KMS-11 (cell line): ENCODE data around the gene CPA5.

Experiments
- H2AFZ ChIP-seq: fragments of 200-600 bp; sonication (generic); 2 replicates; pipeline ENCODE4 v1.6.1; 2016; ENCODE audit warnings: antibody characterized with exemption, mixed run types, low read depth
- H3K27ac ChIP-seq: fragments of 200-600 bp; sonication (generic); 2 replicates; pipeline ENCODE4 v1.6.1; 2016; ENCODE audit warnings: mild to moderate bottlenecking, mixed run types
- H3K27me3 ChIP-seq: fragments of 200-600 bp; sonication (generic); 2 replicates; pipeline ENCODE4 v1.6.1; 2017; ENCODE audit warnings: mild to moderate bottlenecking, low read depth, mixed run types, moderate library complexity; ENCODE audit not compliant: insufficient read depth
- H3K36me3 ChIP-seq: fragments of 200-600 bp; sonication (generic); 2 replicates; pipeline ENCODE4 v1.6.1; 2017; ENCODE audit warnings: mild to moderate bottlenecking, mixed run types; ENCODE audit not compliant: insufficient read depth
- H3K4me1 ChIP-seq: fragments of 200-600 bp; sonication (generic); 2 replicates; pipeline ENCODE4 v1.6.1; 2016; ENCODE audit warnings: mild to moderate bottlenecking, low read depth, mixed run types; ENCODE audit not compliant: poor library complexity, severe bottlenecking
- H3K4me2 ChIP-seq: fragments of 200-600 bp; sonication (generic); 2 replicates; pipeline ENCODE4 v1.7.0; 2016; ENCODE audit warnings: mild to moderate bottlenecking, mixed run types
- H3K4me3 ChIP-seq: fragments of 200-600 bp; sonication (generic); IDR thresholded peaks from 2 replicates; pipeline ENCODE4 v1.6.1; 2017; ENCODE audit warnings: low read depth, low read length, mixed read lengths; ENCODE audit not compliant: insufficient read depth
- H3K79me2 ChIP-seq: fragments of 200-600 bp; sonication (generic); 2 replicates; pipeline ENCODE4 v1.6.1; 2016; ENCODE audit warnings: low read depth, mixed run types; ENCODE audit not compliant: insufficient read depth
- H3K9ac ChIP-seq: fragments of 200-600 bp; sonication (generic); 2 replicates; pipeline ENCODE4 v1.6.1; 2016; ENCODE audit warnings: mild to moderate bottlenecking, mixed run types
- H4K20me1 ChIP-seq: fragments of 200-600 bp; sonication (generic); 2 replicates; pipeline ENCODE4 v1.6.1; 2016; ENCODE audit warnings: mild to moderate bottlenecking, mixed run types; ENCODE audit not compliant: insufficient read depth
- CTCF ChIP-seq: fragments of 200-600 bp; sonication (generic); conservative IDR thresholded peaks from 2 replicates; pipeline ENCODE4 v1.6.1; 2017; ENCODE audit warnings: low read depth, mild to moderate bottlenecking, antibody characterized with exemption, low read length, moderate library complexity, mixed read lengths

Gene CPA5

GRCh38 chr7:130351791-130352090, 7.1 kb downstream of the CPA5 start:
- Histone ChIP-seq H3K27ac (no peak overlapping the region), H3K27me3 (no peaks in the 10 kb centered on the region), H3K4me3 (no peak overlapping the region), H3K79me2 (no peaks in the 10 kb centered on the region), H3K9ac (no peak overlapping the region), H3K36me3 (no peaks in the 10 kb centered on the region), H3K4me1 (no peaks in the 10 kb centered on the region), H2AFZ (no peak overlapping the region), H4K20me1 (no peaks in the 10 kb centered on the region), H3K4me2 (no peak overlapping the region)
- no peak for TF ChIP-seq CTCF

GRCh38 chr7:130352194-130353074, 7.8 kb downstream of the CPA5 start:
- Histone ChIP-seq H3K27ac (no peak overlapping the region), H4K20me1 (no peaks in the 10 kb centered on the region), H3K36me3 (no peaks in the 10 kb centered on the region), H3K79me2 (no peaks in the 10 kb centered on the region), H3K4me2 (no peak overlapping the region), H2AFZ (no peak overlapping the region), H3K4me3 (no peak overlapping the region), H3K9ac (no peak overlapping the region), H3K4me1 (no peaks in the 10 kb centered on the region), H3K27me3 (no peaks in the 10 kb centered on the region)
- TF ChIP-seq CTCF: no peak

- no peaks in the 10 kb centered on the region for H4K20me1 ChIP-seq
- no peak overlapping the region for H3K9ac ChIP-seq
- H3K27me3 ChIP-seq: no peaks in the 10 kb centered on the region
- H3K4me3 ChIP-seq: no peak overlapping the region
- TF ChIP-seq CTCF: no peak
- no peaks in the 10 kb centered on the region for H3K79me2 ChIP-seq
- H3K27ac ChIP-seq: no peak overlapping the region
- H2AFZ ChIP-seq: no peak overlapping the region
- H3K4me1 ChIP-seq: no peaks in the 10 kb centered on the region
- H3K36me3 ChIP-seq: no peaks in the 10 kb centered on the region
- H3K4me2 ChIP-seq: no peak overlapping the region
These were observed 8.6 kb downstream of the CPA5 start for GRCh38 chr7:130353196-130353595.

GRCh38 chr7:130356121-130356875, 11.7 kb downstream of the CPA5 start:
- Histone ChIP-seq H4K20me1 (no peaks in the 10 kb centered on the region), H3K27ac (no peak overlapping the region), H3K4me1 (no peaks in the 10 kb centered on the region), H3K4me3 (no peak overlapping the region), H3K27me3 (no peaks in the 10 kb centered on the region), H3K79me2 (no peaks in the 10 kb centered on the region), H3K36me3 (no peaks in the 10 kb centered on the region), H2AFZ (no peak overlapping the region), H3K4me2 (no peak overlapping the region), H3K9ac (no peak overlapping the region)
- TF ChIP-seq CTCF: no peak
